Measurements from ENCODE around the gene ABCC1.

- TF ChIP-seq CTCF (IDR thresholded peaks at IDR 0.05; ENCODE audit: insufficient read depth, low read length, poor library complexity, severe bottlenecking): no peak
- no peak for TF ChIP-seq EZH2phosphoT487 (conservative IDR thresholded peaks at IDR 0.05; ENCODE audit: low read length)
Measured at GRCh38 chr16:16158741-16159374, 209.4 kb downstream of the ABCC1 start.

All from SU-DHL-6 (cell line).